Measurements from ENCODE around the gene MYLK.

MYLK gene

GRCh38 chr3:123668906-123669305 is 215.2 kb downstream of the MYLK start:
- no peak for TF ChIP-seq CTCF (IDR thresholded peaks at IDR 0.05; ENCODE audit: control insufficient read depth, extremely low read depth, insufficient read depth)
- H3K4me3 ChIP-seq (ENCODE audit: low read depth, low read length) = no peak overlapping the region
- no peak for DNase-seq (ENCODE audit: low read depth)

DNA sequence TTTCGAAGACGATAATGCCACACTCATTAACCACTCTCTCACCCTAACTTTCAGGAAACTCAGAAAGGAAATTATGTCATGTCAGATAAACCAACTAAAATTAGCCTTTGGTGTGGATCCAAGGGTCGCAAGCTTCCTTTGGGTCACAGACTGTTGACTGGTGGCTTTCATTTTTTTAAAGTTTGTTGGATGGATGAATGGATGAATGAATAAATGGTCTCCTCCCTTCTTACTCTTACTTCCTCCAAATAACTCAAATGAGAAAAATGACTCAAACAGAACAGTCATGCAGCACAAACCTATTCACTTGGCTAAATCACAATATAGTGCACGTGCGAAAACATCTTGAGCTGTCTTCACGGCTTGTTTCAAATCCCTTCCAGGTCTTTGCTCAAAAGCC is 216.3 kb downstream of the MYLK start:
- DNase-seq (ENCODE audit: low read depth) = no peak
- H3K4me3 ChIP-seq (ENCODE audit: low read depth, low read length) = no peak overlapping the region
- TF ChIP-seq CTCF (IDR thresholded peaks at IDR 0.05; ENCODE audit: control insufficient read depth, extremely low read depth, insufficient read depth) = no peak

- no peak overlapping the region for H3K4me3 ChIP-seq (ENCODE audit: low read depth, low read length)
- DNase-seq (ENCODE audit: low read depth) = no peak
- TF ChIP-seq CTCF (IDR thresholded peaks at IDR 0.05; ENCODE audit: control insufficient read depth, extremely low read depth, insufficient read depth) = no peak
Observed at GRCh38 chr3:123664753-123665152, 219.4 kb downstream of the MYLK start.

- no peak for DNase-seq (ENCODE audit: low read depth)
- no peak for TF ChIP-seq CTCF (IDR thresholded peaks at IDR 0.05; ENCODE audit: control insufficient read depth, extremely low read depth, insufficient read depth)
- no peak overlapping the region for H3K4me3 ChIP-seq (ENCODE audit: low read depth, low read length)
Observed at GRCh38 chr3:123663977-123664376, 220.2 kb downstream of the MYLK start.

DNA sequence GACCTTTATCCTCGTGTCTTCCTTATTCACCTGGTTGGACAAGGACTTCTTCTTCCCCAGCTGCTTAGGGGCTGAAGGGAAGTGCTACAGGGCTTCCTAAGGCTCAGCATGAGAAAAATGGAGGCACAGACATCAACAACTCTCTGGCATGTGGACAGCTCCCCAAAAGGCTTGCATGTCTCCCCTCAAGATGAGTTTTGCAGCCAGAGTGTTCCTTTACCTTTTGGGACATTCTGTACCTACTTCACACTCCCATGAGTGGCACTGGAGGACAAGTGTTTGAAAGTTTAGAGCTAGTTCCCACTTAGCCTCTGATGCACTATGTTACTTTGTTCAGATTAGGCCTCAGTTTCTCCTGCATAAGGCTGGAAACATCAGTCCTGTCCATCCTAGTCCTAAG is 222.2 kb downstream of the MYLK start:
- H3K4me3 ChIP-seq (ENCODE audit: low read depth, low read length) = no peak overlapping the region
- TF ChIP-seq CTCF (IDR thresholded peaks at IDR 0.05; ENCODE audit: control insufficient read depth, extremely low read depth, insufficient read depth) = no peak
- DNase-seq (ENCODE audit: low read depth) = no peak

GRCh38 chr3:123660900-123661299 is 223.2 kb downstream of the MYLK start:
- no peak for TF ChIP-seq CTCF (IDR thresholded peaks at IDR 0.05; ENCODE audit: control insufficient read depth, extremely low read depth, insufficient read depth)
- DNase-seq (ENCODE audit: low read depth) = peak; percentile 46
- H3K4me3 ChIP-seq (ENCODE audit: low read depth, low read length) = no peak overlapping the region

DNA sequence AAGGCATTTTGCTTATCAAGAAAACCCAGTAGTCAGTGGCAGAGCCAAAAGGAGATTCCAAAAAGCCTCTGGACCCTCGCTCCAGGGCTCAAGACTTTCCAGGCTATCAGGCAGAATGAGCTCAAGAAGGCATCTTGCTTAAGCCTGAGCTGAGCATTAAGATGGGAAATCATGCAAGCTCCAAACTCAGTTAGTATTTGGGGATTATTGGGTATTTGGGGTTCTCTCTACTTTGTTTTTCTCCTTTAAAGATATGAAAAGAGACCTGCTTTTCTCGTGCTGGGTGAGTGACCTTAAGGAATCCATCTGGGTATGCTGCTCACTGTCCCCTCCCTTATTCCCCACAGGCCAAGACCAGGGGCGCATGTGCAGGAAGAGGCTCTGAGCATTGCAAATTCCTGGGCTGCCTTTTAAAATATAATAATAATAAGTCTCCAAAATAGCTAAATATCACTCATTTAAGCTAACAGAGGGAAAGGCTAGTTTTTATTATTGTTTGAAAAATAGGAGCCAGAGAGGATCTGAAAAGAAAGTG is 223.9 kb downstream of the MYLK start:
- DNase-seq (ENCODE audit: low read depth) = no peak
- TF ChIP-seq CTCF (IDR thresholded peaks at IDR 0.05; ENCODE audit: control insufficient read depth, extremely low read depth, insufficient read depth) = no peak
- H3K4me3 ChIP-seq (ENCODE audit: low read depth, low read length) = no peak overlapping the region
